Measurements from ENCODE around the gene ENPP1.

DNA sequence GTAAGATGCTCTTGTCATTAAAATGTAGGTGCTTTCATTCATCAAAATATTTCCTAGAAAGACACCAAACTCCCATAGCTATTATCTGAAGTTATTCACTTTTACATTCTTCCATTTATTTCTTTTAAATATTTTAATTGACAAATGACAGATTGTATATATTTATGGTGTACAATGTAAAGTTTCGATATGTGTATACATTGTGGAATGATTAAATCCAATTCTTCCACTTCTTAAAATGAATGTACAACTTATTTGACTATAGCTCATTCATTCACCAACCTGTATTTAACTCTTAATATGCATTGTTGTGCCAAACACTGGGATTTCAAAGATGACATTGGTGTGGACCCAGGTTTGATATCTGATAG lies 102.4 kb downstream of the ENPP1 start:
- no peak for TF ChIP-seq ZFP30 (CRISPR knock-in tag; IDR thresholded peaks at IDR 0.05)
- no peak for TF ChIP-seq RARB (CRISPR knock-in tag; IDR thresholded peaks at IDR 0.05)
- no peak for TF ChIP-seq GLIS3 (CRISPR knock-in tag; IDR thresholded peaks at IDR 0.05)
- TF ChIP-seq, protein P1, sequence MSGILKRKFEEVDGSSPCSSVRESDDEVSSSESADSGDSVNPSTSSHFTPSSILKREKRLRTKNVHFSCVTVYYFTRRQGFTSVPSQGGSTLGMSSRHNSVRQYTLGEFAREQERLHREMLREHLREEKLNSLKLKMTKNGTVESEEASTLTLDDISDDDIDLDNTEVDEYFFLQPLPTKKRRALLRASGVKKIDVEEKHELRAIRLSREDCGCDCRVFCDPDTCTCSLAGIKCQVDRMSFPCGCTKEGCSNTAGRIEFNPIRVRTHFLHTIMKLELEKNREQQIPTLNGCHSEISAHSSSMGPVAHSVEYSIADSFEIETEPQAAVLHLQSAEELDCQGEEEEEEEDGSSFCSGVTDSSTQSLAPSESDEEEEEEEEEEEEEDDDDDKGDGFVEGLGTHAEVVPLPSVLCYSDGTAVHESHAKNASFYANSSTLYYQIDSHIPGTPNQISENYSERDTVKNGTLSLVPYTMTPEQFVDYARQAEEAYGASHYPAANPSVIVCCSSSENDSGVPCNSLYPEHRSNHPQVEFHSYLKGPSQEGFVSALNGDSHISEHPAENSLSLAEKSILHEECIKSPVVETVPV (CRISPR knock-in tag; IDR thresholded peaks at IDR 0.05): no peak
- TF ChIP-seq ZNF8 (CRISPR knock-in tag; IDR thresholded peaks at IDR 0.05): no peak
- TF ChIP-seq, protein P2, sequence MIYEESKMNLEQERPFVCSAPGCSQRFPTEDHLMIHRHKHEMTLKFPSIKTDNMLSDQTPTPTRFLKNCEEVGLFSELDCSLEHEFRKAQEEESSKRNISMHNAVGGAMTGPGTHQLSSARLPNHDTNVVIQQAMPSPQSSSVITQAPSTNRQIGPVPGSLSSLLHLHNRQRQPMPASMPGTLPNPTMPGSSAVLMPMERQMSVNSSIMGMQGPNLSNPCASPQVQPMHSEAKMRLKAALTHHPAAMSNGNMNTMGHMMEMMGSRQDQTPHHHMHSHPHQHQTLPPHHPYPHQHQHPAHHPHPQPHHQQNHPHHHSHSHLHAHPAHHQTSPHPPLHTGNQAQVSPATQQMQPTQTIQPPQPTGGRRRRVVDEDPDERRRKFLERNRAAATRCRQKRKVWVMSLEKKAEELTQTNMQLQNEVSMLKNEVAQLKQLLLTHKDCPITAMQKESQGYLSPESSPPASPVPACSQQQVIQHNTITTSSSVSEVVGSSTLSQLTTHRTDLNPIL (CRISPR knock-in tag; IDR thresholded peaks at IDR 0.05; ENCODE audit: low read depth): no peak

All from SK-N-SH treated with all-trans-retinoic acid at 6 μM for 48 hours (cell line).